ENCODE measurements around the gene KLHL36. TPM values are rescaled to one million over a fixed set of nuclear protein-coding genes. Genes with fewer than 3 reads are reported as not detected.

Gene KLHL36
- total RNA-seq, 2 experiments from 2014 or later: 41.0 to 44.0 TPM

- Mint-ChIP-seq H3K9me3 (peaks cover 9% of the 10 kb centered on the region), H3K4me1 (ENCODE audit: low read depth) (peaks cover 94% of the 10 kb centered on the region), H3K4me3 (no peak overlapping the region), H3K27ac (peak overlapping the region; percentile 81), H3K27me3 (no peaks in the 10 kb centered on the region), H3K36me3 (ENCODE audit: low read depth) (peaks cover 93% of the 10 kb centered on the region)
- CTCF ChIA-PET: interaction anchor here (2.3 to 2.5 kb wide), 2 partner anchors 11 to 12 kb away, joined by 9 read pairs; no protein-coding TSS in a partner anchor
- ATAC-seq (no peak), DNase-seq (no peak)
- TF ChIP-seq CTCF (IDR thresholded peaks at IDR 0.05): no peak
- POLR2A ChIA-PET: interaction anchor here (9.5 kb wide), 1 partner anchor 10 kb away, joined by 94 read pairs; no protein-coding TSS in a partner anchor
- intact Hi-C loops (cut with micrococcal nuclease): no loop called here
Measured at GRCh38 chr16:84611041-84611440, 37.3 kb upstream of the KLHL36 start.

GRCh38 chr16:84612686-84613085, 35.6 kb upstream of the KLHL36 start:
- Mint-ChIP-seq H3K27me3 (no peaks in the 10 kb centered on the region), H3K9me3 (peaks cover 9% of the 10 kb centered on the region), H3K36me3 (ENCODE audit: low read depth) (peaks cover 89% of the 10 kb centered on the region), H3K4me3 (no peak overlapping the region), H3K4me1 (ENCODE audit: low read depth) (peaks cover 77% of the 10 kb centered on the region), H3K27ac (no peak overlapping the region)
- ATAC-seq (no peak), DNase-seq (no peak)
- POLR2A ChIA-PET: interaction anchor here (0.6 to 9.5 kb wide), 4 partner anchors 12 to 113 kb away, joined by 3 to 94 read pairs (median 4); no protein-coding TSS in a partner anchor
- intact Hi-C loops (cut with micrococcal nuclease): no loop called here
- TF ChIP-seq CTCF (IDR thresholded peaks at IDR 0.05): no peak
- CTCF ChIA-PET: interaction anchor here (1.1 to 2.4 kb wide), 2 partner anchors 10 to 12 kb away, joined by 3 to 10 read pairs; no protein-coding TSS in a partner anchor

- no peak for TF ChIP-seq CTCF (IDR thresholded peaks at IDR 0.05)
- ChIA-PET POLR2A (interaction anchor here (0.8 to 9.5 kb wide), 6 partner anchors 13 to 112 kb away, joined by 3 to 94 read pairs (median 4); no protein-coding TSS in a partner anchor), CTCF (interaction anchor here (1.1 to 4.4 kb wide), 4 partner anchors 9 to 103 kb away, joined by 3 to 24 read pairs (median 9); no protein-coding TSS in a partner anchor)
- H3K27ac Mint-ChIP-seq: peak overlapping the region; percentile 75
- peak; percentile 31 for DNase-seq
- no peak for ATAC-seq
- H3K9me3 Mint-ChIP-seq: peaks cover 9% of the 10 kb centered on the region
- peaks cover 81% of the 10 kb centered on the region for H3K36me3 Mint-ChIP-seq (ENCODE audit: low read depth)
- intact Hi-C loops (cut with micrococcal nuclease): loop anchor here (2.0 kb wide), 1 partner anchor 13 kb away; no protein-coding TSS in a partner anchor
- H3K4me1 Mint-ChIP-seq (ENCODE audit: low read depth): peaks cover 69% of the 10 kb centered on the region
- H3K4me3 Mint-ChIP-seq: peak overlapping the region; percentile 97
- H3K27me3 Mint-ChIP-seq: no peaks in the 10 kb centered on the region
Measured at GRCh38 chr16:84613408-84614072, 34.8 kb upstream of the KLHL36 start.

- ChIA-PET POLR2A (interaction anchor here (0.8 to 9.5 kb wide), 7 partner anchors 13 to 111 kb away, joined by 3 to 94 read pairs (median 4); no protein-coding TSS in a partner anchor), CTCF (interaction anchor here (0.6 to 4.4 kb wide), 4 partner anchors 9 to 103 kb away, joined by 3 to 24 read pairs (median 9); no protein-coding TSS in a partner anchor)
- Mint-ChIP-seq H3K27ac (peak overlapping the region; percentile 75), H3K27me3 (no peaks in the 10 kb centered on the region), H3K9me3 (peaks cover 9% of the 10 kb centered on the region), H3K36me3 (ENCODE audit: low read depth) (peaks cover 78% of the 10 kb centered on the region), H3K4me3 (peak overlapping the region; percentile 97), H3K4me1 (ENCODE audit: low read depth) (peaks cover 66% of the 10 kb centered on the region)
- no peak for TF ChIP-seq CTCF (IDR thresholded peaks at IDR 0.05)
- intact Hi-C loops (cut with micrococcal nuclease): loop anchor here (2.0 kb wide), 1 partner anchor 13 kb away; no protein-coding TSS in a partner anchor
- no peak for ATAC-seq
- no peak for DNase-seq
Measured at GRCh38 chr16:84614073-84614459, 34.2 kb upstream of the KLHL36 start.

GRCh38 chr16:84614623-84614967, 33.7 kb upstream of the KLHL36 start:
- Mint-ChIP-seq H3K27ac (peak overlapping the region; percentile 75), H3K4me3 (peak overlapping the region; percentile 97), H3K36me3 (ENCODE audit: low read depth) (peaks cover 73% of the 10 kb centered on the region), H3K4me1 (ENCODE audit: low read depth) (peaks cover 61% of the 10 kb centered on the region), H3K27me3 (no peaks in the 10 kb centered on the region), H3K9me3 (peaks cover 9% of the 10 kb centered on the region)
- DNase-seq: peak; percentile 29
- ATAC-seq: no peak
- intact Hi-C loops (cut with micrococcal nuclease): loop anchor here (2.0 kb wide), 1 partner anchor 14 kb away; no protein-coding TSS in a partner anchor
- no peak for TF ChIP-seq CTCF (IDR thresholded peaks at IDR 0.05)
- CTCF ChIA-PET: interaction anchor here (0.6 to 4.4 kb wide), 4 partner anchors 8 to 104 kb away, joined by 3 to 24 read pairs (median 9); no protein-coding TSS in a partner anchor
- POLR2A ChIA-PET: interaction anchor here (1.0 to 9.5 kb wide), 7 partner anchors 14 to 111 kb away, joined by 3 to 94 read pairs (median 7); no protein-coding TSS in a partner anchor
